SK-N-MC (cell line): ENCODE measurements around the gene TXK.

Experiments used
- DNase-seq: peaks from one replicate; pipeline ENCODE4 v3.0.0-alpha.2; 2011; ENCODE audit warnings: low read depth, low spot score
- H3K27ac ChIP-seq: fragments of 200-600 bp; sonication (generic); 2 replicates; pipeline ENCODE4 v1.5.1; 2016; ENCODE audit warnings: mixed run types
- H3K36me3 ChIP-seq: fragments of 200-600 bp; sonication (generic); 2 replicates; pipeline ENCODE4 v1.6.1; 2017; ENCODE audit warnings: antibody characterized with exemption, low read length, mixed read lengths; ENCODE audit not compliant: insufficient read depth
- H3K4me3 ChIP-seq: fragments of 200-600 bp; sonication (generic); 2 replicates; pipeline ENCODE4 v1.5.1; 2016
- H3K9ac ChIP-seq: fragments of 200-600 bp; sonication (generic); 2 replicates; pipeline ENCODE4 v1.8.0; 2017; ENCODE audit warnings: mixed run types, mixed read lengths; ENCODE audit not compliant: insufficient read length
- H3K9me3 ChIP-seq: fragments of 200-600 bp; sonication (generic); 2 replicates; pipeline ENCODE4 v1.6.1; 2017; ENCODE audit warnings: low read depth, mild to moderate bottlenecking, antibody characterized with exemption, low read length, moderate library complexity, mixed read lengths
- EZH2 ChIP-seq: fragments of 200-600 bp; sonication (generic); IDR thresholded peaks from one replicate; pipeline ENCODE4 v1.6.1; 2017; ENCODE audit warnings: antibody characterized with exemption
- FOXP2 ChIP-seq: optimal IDR thresholded peaks from 2 replicates; pipeline ENCODE3; 2011; ENCODE audit warnings: mild to moderate bottlenecking, moderate library complexity; ENCODE audit not compliant: insufficient read depth; ENCODE audit errors: extremely low read length, control extremely low read depth
- POLR2AphosphoS5 ChIP-seq: IDR thresholded peaks from 2 replicates; pipeline ENCODE4 v1.6.1; 2012; ENCODE audit warnings: mild to moderate bottlenecking, low read depth, low read length, borderline replicate concordance

Gene TXK

DNA sequence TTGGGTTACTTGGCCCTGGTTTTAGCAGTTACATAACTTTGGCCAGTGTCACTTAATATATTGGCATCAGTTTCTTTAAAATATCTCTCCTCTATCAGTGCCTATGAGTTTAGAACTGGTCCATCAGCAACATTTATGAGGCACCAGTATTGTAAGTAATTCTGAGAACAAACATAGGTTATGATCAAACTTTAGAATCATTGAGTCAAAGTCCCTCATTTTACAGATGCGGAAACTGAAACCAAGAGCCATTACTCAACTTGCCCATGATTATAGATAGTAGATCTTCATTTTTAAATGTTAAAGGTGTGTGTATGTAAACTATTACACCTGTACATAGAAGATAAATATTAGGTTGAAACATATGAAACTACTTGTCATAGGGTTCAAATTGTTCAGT, 113.0 kb downstream of the TXK start:
- Histone ChIP-seq H3K9ac (no peak overlapping the region), H3K4me3 (no peak overlapping the region), H3K36me3 (no peaks in the 10 kb centered on the region), H3K27ac (no peak overlapping the region), H3K9me3 (no peaks in the 10 kb centered on the region)
- TF ChIP-seq POLR2AphosphoS5: no peak
- TF ChIP-seq EZH2: no peak
- no peak for TF ChIP-seq FOXP2
- DNase-seq: no peak

DNA sequence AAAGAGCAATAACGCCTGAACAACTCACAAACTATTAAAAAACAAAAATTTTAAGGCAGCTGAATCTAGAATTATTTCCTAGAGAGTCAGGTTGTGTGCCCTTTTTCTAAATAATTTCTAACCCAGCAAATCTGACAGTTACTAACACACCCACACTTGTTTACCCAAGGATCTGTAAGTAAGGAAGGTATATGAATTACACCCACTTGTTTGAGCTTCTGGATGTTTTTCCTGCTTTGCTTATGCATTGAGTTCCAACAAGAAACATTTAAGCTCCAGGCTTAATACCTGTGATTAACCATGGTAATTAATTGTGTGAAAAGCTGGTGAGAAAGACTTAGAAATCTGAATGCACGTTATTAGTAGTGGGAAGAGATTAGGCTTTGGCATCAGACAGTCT, 115.9 kb downstream of the TXK start:
- DNase-seq: no peak
- Histone ChIP-seq H3K9me3 (no peaks in the 10 kb centered on the region), H3K4me3 (no peak overlapping the region), H3K27ac (no peak overlapping the region), H3K36me3 (no peaks in the 10 kb centered on the region), H3K9ac (no peak overlapping the region)
- TF ChIP-seq FOXP2 (no peak), POLR2AphosphoS5 (no peak), EZH2 (no peak)

DNA sequence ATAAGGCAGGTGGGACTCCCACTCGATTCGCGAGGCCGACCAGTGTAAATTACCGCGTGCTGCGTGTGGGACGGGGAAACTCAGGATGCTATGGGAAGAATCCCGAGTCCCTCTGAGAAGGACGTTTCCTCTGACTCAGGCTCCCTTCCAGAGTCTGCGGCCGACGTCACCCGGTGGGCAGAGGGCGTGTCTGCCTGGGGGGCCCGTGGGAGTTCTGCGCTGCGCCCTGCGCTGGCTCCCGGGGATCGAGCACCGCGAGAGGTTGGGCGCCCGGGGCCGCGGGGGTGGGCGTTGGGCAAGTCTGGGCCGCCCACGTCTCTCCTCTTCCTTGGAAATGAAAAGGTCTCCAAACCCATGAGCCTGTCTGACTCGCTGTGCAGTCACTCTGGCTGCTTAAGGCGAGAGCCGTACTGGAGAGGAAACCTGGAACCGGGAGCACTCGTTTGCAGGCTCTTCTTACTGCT, 116.9 kb downstream of the TXK start:
- no peak for DNase-seq
- Histone ChIP-seq H3K36me3 (no peaks in the 10 kb centered on the region), H3K9me3 (no peaks in the 10 kb centered on the region), H3K4me3 (peak overlapping the region; percentile 76), H3K27ac (no peak overlapping the region), H3K9ac (no peak overlapping the region)
- TF ChIP-seq FOXP2: no peak
